Stimulated activated CD4-positive, alpha-beta T cell treated with anti-CD3 and anti-CD28 coated beads, Interleukin-15, amount 100 ng/mL, for 24 hours (primary cell): ENCODE measurements around the gene GIN1.
"Not testable (repeated sequence)": the region's sequence is repeated elsewhere in the genome, so short reads cannot be mapped to it uniquely, and the experiment has no call there.

ENCODE experiments used
- DNase-seq: peaks from one replicate; pipeline ENCODE4 v3.0.0-alpha.2; 2020

GIN1 gene

DNA sequence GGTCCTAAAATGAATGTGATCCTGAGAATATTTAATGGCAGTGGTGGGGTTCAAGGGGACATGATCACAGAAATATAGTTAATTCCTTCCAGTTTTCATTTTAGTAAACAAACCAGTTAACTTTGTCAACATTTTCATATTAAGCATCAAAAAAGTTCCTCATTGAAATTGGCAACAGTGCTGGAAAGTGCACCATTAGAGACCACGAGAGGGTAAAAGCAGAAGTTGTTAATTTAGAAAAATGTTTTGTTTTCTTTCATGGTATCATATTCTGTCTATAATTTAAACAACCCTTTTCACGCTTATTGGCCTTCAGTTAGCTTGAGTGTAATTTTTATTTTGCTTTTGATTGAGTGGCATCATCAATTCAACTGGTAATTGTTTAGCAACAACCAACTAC lies 11.9 kb downstream of the GIN1 start:
- DNase-seq, result no peak

DNA sequence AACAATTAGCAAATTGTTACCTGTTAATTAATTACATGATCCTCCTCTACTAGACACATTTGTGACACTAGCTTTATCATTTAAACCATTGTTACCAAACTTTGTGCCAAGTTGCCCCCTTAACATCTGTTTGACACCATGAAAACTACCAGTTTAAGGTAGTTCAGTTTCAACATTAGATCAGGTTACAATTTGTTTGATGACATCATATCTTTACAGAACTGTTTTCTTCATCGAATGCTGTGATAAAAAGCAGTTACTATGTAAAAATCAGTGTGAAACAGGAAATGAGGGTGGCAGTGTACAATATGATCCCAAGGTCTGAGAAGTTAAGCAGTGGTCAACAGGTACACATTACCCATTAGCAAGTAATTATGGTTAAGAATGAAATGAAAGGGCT lies 17.7 kb downstream of the GIN1 start:
- DNase-seq, result no peak

DNA sequence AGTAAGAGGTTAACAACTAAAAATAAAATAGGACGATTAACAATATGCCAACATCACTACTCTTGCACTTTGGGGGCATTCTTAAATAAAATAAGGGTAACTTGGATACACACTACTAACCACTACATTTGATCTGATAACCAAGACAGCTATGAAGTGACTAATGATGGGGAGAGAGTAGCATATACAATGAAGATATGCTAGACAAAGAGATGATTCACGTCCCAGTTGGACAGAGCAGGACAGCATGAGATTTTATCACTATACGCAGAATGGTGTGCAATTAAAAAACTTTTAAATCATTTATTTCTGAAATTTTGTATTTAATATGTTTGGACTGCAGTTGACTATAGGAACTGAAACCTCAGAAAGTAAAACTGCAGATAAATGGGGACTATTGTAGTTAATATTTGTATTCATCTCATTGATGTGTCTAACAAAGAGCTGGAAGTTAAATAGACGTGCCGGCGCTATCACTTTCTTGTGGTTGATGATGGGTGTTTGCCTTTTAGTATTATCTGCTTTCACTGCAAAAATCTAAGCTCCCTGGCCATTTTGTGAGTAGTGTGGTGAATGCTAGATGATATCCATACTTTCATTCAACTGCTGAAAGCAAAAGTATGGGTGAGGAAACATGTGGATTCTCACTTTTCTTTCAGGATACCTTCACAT lies 18.7 kb downstream of the GIN1 start:
- DNase-seq, result no peak

DNA sequence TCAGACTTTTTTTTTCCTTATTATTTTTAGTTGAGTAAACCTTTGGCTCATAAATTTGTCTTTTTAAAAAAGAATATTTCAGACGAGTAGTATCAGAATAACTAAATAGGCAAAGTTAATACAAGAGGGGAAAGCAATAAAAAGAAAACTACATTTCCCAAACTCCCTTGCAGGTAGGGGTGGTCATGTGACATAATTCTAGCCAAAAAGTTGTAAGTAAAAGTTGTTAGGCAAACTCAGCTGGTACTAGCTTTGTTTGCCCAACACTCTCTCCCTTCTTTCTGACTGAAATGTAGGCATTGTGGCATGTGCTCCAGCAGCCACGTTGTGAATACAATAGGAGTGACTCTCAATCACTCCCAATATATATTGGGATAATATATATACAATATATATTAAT lies 20.9 kb downstream of the GIN1 start:
- DNase-seq, result no peak

DNA sequence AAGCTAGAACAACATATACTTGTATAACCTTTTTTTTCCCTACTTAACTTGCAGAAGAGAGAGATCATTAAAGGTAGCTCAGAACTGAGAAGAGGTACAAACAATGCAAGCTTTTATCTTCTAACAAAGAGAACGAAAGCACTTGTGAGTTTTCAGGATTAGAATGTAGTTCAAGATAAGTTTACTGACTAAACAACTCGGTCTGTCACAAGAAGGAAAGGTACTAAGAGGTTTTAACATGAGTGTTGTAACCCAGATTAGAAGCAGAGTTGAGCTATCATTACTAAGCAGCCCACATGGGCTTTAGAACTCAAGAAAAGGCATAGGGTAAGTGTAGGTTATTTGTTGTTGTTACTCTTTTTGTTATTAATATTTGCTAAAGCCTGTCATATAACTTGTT lies 25.2 kb downstream of the GIN1 start:
- no peak for DNase-seq

DNA sequence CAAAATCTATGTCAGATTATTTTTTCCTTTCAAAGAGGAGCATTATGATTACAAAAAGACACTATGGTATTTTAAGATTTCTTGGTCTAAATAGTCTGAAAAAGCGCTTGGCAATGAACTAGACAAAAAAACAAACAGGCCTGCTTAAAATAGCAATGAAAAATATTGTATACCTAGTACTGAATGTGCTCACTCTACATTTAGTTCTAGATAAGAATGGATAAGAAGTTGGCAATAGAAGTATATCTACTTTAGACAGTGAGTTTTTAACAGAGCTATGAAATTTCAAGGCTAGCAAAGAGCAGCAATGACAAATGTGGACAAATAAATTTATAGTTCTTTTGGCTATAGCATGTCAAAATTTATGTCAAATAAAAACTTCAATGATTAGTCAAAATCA lies 26.2 kb downstream of the GIN1 start:
- no peak for DNase-seq

DNA sequence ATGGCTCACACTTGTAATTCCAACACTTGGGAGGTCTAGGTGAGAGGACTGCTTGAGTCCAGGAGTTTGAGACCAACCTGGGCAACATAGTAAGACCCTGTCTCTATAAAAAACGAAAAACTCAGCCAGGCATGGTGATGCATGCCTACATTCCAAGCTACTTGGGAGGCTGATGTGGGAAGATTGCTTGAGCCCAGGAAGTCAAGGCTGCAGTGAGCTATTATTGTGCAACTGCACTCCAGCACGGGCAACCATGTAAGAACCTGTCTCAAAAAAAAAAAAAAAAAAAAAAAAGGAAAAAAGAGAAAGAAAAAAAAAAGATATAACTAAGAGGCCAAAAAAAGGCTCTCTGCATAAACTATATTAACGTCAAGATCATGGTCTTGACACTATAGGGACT lies 27.3 kb downstream of the GIN1 start:
- no peak for DNase-seq

DNA sequence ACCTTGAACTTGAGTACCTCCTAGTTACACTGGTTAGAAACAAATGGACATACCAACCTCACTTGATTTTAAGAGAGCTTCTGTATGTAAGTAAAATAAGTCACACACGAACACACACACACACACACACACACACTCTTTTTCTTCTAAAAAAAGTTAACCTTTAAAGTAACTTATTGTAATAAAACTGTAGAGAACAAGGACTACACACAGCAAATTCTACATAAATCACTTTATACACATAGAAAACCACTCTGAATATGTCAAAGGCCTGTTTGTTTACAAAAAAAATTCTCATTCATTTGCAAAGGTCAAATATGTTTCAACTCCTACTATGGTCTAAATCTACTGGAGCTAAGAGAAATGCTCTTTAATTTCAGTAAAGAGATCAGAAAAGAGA lies 29.1 kb downstream of the GIN1 start:
- DNase-seq, result no peak

DNA sequence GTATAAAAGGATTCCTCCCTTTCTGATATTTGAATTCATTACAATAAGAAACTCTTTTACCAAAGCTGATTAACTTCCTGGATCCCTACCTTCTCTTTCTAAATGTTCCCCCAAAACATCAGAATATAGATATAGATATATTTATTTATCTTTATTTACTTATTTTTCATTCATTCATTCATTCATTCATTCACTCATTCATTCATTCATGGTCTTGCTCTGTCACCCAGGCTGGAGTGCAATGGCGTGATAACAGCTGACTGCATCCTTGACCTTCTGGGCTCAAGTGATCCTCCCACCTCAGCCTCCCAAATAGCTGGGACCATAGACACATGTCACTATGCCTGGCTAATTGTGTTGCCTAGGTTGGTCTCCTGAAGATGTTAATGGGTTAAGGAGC lies 30.7 kb downstream of the GIN1 start:
- DNase-seq, result no peak

DNA sequence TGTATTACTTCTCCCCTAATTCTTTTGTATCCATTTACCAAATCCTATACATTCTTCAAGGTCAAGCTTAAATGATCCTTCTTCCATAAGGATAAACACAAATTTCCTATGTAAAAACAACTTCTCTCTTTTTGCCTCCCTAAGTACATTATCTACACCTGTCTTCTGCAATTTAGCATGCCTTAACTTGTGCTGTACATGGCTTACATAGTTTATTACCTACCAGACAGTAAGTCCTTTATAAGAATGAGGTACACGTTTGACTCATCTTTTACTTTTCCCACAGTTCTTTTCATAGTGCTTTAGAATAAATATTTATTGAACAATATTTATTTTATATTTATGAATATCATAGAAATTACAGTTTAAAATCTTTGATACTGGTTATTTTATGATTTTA lies 33.4 kb downstream of the GIN1 start:
- DNase-seq, result no peak

DNA sequence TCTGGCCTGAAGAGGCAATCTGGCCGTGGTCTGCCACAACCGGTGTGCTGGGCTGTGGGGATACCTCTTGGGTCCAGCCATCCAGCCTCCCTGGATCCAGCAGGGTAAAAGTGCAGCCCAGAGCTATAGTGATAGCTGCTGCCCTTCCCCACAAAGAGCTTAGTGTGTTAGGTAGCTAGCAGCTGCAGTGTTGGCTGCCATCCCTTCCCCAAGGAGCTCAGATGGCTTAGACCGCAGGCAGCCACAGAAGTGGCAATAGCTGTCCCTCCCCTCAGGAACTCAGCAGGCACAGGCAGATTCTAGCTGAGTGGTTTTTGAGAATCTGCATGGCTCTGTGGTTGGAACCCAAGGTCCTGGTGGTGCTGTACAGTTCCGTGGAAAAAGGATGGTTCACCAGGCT lies 40.1 kb downstream of the GIN1 start:
- DNase-seq, result no peak

DNA sequence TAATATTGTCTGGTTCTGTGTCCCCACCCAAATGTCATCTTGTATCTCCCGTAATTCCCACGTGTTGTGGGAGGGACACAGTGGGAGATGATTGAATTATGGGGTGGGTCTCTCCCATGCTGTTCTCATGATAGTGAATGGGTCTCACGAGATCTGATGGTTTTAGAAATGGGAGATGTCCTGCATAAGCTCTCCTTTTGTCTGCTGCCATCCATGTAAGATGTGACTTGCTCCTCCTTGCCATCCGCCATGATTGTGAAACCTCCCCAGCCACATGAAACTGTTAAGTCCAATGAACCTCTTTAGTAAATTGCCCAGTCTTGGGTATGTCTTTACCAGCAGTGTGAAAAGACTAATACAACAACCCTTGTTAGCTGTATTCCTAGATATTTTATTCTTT lies 44.5 kb downstream of the GIN1 start:
- no peak for DNase-seq

DNA sequence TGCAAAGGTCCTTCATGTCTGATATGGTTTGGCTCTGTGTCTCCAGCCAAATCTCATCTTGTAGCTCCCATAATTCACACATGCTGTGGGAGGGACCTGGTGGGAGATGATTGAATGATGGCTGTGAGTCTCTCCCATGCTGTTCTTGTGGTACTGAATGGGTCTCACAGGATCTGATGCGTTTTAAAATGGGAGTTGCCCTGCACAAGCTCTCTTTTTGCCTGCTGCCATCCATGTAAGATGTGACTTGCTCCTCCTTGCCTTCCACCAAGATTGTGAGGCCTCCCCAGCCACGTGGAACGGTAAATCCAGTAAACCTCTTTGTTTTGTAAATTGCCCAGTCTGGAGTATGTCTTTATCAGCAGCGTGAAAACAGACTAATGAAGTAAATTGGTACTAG lies 46.4 kb downstream of the GIN1 start:
- not testable (repeated sequence) for DNase-seq

DNA sequence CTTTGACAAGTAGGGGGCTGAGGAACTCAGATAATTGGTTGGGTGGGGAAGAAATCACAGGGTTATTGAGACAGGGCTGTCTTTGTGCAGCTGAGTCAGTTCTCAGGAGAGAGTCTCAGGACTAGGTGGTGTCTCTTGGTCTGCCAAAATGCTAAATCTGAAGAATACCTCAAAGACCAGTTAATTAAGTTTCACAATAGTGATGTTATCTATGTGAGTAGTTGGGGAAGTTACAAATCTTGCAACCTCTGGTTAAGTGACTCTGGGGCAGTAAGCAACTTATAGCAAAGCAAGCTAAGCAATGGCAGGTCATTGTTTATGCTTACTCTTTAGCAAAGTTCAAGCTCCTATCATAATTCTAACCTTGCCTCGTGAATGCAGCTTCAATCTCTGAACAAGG lies 53.6 kb downstream of the GIN1 start:
- no peak for DNase-seq

DNA sequence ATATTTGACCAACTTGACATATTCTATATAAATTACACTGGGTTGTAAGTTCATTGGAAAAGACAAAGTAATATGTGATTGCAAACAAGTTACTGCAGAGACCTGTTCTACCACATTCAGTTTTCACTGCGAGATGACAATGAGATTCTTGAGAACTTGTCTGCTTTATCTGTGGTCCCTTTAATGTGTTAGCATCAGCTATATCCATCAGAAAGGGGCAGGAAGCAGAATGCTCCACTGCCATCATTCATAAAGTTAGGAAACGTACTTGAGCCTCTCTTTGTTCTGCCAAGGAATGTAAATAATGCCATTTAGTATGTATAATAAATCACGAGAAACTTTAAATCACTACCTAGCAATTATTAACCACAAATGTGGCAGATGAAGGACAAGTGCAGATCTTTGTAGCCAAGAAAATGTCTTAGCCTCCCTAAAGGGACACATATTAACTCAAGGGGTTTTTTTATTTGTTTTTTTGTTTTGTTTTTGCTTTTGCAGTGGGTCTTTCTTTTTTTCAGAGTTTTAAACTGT lies 59.4 kb downstream of the GIN1 start:
- no peak for DNase-seq

DNA sequence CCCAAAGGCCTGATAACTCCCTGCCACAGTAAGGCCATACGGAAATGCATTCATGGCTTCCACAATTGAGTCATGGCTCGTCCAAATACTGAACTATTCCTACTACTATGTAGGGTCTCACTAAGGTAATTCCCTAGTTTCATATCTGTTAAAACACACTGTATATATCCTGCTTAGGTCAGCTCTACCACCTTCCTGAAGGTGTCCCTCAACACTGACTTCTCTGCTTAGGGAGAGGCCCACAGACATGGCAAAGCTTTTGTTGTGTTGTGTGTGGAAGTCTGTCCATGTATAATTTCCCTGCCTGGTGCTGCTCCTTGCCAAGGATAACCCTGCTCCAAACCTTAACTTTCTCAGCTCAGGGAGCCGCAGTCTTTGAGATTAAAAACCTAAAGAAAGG lies 60.4 kb downstream of the GIN1 start:
- DNase-seq, result no peak

DNA sequence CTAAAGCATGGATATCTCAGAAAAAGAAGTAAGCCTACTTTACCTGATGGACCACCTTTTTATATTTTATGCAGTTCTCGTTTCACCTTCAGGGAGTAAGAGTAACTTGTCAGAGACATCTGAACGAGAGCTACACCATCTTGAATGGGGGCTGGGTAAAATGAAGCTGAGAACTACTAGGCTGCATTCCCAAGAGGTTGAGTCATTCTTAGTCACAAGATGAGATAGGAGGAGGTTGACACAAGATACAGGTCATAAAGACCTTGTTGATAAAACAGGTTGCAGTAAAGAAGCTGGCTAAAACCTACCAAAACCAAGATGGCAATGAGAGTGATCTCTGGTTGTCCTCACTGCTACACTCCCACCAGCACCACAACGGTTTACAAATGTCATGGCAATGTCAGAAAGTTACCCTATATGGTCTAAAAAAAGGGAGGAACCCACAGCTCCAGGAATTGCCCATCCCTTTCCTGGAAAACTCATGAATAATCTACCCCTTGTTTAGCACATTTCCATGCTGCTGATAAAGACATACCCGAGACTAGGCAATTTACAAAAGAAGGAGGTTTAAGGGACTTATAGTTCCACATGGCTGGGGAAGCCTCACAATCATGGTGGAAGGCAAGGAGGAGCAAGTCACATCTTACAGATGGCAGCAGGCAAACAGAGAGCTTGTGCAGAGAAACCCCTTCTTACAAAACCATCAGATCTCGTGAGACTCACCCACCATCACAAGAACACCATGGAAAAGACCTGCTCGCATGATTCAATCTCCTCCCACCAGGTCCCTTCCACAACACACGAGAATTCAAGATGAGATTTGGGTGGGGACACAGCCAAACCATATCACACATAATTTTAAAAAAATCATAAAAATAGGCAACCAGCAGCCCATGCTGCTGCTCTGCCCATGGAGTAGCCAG lies 62.5 kb downstream of the GIN1 start:
- DNase-seq, result no peak

DNA sequence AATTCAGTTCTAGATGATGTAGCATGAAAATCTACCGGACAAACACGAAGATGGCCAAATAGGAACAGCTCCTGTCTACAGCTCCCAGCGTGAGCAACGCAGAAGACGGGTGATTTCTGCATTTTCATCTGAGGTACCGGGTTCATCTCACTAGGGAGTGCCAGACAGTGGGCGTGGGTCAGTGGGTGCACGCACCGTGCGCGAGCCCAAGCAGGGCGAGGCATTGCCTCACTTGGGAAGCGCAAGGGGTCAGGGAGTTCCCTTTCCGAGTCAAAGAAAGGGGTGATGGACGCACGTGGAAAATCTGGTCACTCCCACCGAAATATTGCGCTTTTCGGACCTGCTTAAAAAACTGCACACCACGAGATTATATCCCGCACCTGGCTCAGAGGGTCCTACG lies 73.2 kb downstream of the GIN1 start:
- not testable (repeated sequence) for DNase-seq

DNA sequence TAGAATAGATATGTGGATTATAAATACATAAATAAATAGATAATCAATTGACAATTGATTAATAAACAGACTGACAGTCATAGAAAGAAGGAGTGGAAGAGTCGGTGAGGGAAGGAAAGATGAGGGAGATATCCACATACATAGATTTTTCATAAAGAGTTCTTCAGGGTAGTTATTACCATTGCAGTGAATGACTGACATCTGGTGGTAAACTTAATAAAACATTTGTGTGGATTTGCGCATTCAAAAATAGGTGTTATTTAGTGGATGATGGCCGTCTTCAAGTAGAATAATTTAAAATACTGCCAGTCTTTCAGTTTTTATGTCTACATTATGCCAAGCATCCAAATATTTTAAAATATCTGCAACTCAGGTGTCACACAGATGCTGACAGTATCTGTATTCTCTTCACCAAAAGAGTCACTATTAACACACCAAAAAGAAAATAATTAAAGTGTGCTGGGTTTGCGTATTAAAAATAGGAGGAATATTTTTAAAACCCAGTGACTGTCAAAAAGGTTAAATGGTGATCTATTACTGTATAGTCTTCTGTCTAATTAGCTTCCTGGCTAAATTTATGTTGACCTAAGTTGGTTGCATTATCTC lies 78.8 kb downstream of the GIN1 start:
- DNase-seq, result no peak

DNA sequence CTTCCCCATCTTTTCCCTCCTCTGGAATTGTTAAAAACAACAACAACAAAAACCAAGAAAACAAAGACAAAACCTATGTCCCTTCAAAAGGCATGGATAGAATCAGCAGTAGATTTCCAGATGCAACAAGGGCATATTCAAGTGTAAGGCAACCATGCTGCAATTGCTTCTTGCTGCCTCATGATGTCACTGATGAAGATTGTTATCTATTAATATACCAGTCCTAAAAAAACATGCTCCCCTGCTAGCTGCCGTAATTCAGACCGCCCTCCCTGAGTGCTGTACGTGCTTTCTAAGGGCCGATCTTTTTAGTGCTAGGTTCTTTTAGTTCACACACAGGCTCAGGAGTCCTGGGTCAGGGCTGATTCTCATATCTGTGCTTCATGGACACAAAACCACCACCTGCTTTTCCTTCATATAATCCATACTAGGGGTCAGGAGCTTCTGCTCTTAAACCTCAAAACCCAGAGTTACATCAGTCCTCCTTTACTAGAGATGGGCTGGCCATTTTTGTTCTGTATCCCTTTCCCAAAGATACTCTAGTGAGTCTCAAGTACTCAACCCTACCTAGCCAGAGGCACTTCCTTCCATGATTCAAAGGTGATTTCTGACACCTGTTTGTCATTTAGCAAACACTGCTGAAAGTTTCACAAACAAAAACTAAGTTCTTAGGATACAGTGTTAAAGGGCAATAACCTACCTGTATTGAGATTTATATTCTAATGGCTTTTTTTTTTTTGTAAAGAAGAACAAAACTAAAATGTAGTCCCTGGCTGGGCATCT lies 82.1 kb downstream of the GIN1 start:
- no peak for DNase-seq

DNA sequence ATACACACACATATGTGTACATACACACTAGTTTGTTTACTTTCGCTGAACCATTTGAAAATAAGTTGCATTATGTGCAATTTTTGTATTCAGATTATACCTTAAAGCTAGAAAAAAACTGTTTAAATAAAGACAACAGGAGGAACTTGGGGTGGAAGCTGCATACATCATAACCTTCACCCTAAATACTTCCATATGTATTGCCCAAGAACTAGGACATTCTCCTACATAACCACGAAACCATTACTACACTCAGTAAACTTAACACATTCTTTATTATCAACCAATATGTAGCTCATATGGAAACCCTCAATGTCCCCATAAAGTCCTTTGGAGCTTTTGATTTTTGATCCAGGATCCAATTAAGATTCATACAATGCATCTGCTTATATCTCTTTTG lies 83.3 kb downstream of the GIN1 start:
- DNase-seq, result no peak
